ELF-1 (cell line): ENCODE results near the gene TCF12.
A peak's percentile ranks its signal among the peaks of the same experiment; 100 is the strongest.
"Not testable (repeated sequence)": the region's sequence is repeated elsewhere in the genome, so short reads cannot be mapped to it uniquely, and the experiment has no call there.

Experiments
- DNase-seq: peaks from one replicate; pipeline ENCODE4 v3.0.0-alpha.2; 2016; ENCODE audit warnings: low read depth, low spot score

The TCF12 gene

GRCh38 chr15:57134851-57135250 is 216.4 kb downstream of the TCF12 start:
- no peak for DNase-seq

GRCh38 chr15:57135800-57136199 is 217.4 kb downstream of the TCF12 start:
- no peak for DNase-seq

- peak; percentile 78 for DNase-seq
Measured at GRCh38 chr15:57138349-57138788, 219.9 kb downstream of the TCF12 start.

DNA sequence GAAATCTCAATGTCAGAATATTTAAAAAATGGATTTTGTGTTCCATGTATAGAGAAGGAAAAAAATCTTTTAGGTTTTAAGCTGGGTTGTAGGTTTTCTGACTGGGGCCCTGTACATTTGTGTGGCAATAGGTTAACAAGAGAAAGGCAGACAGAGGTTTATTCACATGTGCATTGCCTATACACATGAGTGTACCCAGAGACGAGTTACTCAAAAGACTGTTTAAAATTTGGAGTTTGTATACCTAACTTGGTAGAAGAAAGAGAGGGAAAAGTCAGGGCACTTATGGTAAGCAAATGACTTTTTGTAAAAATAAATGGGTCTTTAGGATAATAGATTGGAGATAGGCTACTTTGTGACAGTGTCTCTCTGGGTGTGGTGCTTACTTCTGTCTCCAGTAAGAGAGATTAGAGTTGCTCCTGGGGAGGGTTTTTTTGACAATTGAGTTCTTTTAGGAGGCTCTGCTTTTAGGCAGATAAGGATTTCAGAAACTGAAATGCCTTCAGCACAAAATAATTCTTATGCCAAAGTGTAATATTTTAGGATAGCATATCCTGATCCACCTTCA is 225.2 kb downstream of the TCF12 start:
- DNase-seq, result no peak

GRCh38 chr15:57144448-57144847 is 226.0 kb downstream of the TCF12 start:
- no peak for DNase-seq

- DNase-seq, result no peak
Measured at GRCh38 chr15:57146506-57147201, 228.2 kb downstream of the TCF12 start.

DNA sequence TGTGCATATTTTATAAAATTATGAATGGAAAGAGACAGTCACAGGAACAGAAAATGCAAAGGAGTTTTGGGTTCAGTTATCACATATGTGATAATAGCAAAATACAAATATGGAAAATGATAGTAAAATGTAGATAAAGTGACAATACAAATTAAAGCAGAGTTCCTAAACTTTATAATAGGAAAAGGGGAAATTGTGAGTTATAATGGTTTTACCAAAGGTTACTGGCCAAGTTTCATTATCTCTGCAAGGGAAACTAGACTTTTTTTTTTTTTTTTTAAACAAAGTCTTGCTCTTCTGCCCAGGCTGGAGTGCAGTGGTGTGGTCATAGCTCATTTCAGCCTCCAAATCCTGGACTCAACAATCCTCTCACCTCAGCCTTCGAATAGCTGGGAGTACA is 229.2 kb downstream of the TCF12 start:
- no peak for DNase-seq

DNA sequence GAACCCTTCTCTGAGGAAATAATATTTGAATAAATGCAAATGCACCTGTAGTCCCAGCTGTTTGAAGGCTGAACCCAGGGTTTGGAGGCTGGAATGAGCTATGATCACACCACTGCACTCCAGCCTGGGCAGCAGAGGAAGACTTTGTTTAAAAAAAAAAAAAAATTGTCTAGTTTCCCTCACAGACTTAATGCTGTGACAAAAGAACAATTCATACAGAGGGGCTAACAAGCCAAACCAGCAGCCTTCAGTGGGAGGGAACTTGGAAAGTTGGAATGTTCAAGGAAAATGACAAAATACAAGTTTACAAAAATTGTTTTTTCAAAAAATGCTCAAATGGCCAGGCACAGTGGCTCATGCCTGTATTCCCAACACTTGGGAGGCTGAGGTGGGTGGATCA is 229.8 kb downstream of the TCF12 start:
- no peak for DNase-seq

DNA sequence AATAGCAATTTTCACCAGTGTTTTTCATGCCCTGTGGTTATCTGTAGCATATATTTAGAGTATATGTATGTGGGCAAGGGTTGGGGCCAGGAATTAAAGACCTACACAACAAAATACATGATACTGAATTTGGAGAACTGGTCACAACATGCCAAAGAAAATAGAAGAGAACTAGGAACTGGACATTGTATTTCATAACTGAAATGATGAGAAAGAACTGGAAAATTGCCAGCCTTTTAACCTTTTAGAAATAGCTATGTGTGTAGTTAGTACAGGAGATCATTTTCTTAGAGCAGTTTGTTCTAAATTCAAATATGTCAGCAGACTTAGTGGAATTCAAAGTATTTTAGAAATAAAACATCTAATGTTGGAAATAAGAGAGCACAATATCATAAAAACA is 230.8 kb downstream of the TCF12 start:
- DNase-seq, result no peak

GRCh38 chr15:57150066-57150865 is 231.8 kb downstream of the TCF12 start:
- no peak for DNase-seq

- not testable (repeated sequence) for DNase-seq
Measured at GRCh38 chr15:57150866-57151203, 232.4 kb downstream of the TCF12 start.

DNA sequence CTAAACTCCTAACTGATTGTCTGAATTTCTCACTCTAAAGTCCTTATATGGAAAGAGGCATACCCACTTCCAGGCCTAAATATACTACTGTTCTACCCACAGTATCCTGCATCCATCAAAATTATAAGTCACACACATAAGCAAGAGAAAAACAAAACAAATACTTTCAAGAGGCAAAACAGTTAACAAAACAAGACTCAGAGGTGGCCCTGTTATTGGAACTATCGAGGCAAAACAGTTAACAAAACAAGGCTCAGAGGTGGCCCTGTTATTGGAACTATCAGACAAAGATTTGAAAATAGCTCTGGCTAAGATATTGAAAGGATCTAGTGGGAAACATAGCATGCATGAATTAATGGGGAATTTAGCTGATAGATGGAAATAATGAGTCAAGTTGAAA is 233.7 kb downstream of the TCF12 start:
- no peak for DNase-seq

DNA sequence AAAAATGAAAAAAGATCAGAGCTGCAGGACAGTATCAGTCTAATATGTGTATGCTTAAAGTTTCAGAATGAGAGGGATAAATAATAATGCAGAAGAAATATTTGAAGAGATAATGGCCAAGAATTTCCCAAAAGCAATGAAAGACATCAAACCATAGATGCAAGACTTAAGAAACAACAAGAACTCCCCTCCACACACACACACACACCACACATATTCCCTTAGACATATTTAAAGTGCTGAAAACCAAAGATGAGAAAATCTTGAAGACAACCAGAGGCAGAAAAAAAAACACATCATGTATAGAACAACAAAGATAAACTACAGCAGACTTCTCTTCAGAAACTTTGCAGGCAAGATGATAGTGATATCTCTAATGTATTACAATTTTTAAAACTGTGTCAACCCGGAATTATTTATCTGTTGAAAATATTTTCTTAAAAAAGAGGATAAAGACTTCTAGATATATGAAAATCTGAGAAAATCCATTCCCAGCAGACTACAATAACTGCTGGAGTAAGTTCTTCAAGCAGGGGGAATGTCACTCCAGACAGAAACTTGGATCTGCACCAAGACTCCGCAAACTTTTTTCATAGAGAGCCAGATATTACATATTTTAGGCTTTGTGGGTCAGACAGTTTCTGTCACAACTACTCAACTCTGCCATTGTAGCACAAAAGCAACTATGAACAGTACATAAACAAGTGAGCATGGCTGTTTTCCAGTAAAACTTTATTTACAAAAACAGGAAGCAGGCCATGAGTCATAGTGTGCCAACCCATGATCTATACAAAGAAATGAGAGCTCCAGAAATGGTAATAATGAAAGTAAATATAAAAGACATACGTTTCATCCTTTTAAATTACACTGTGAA is 234.5 kb downstream of the TCF12 start:
- no peak for DNase-seq

GRCh38 chr15:57156210-57156884 is 237.9 kb downstream of the TCF12 start:
- no peak for DNase-seq

GRCh38 chr15:57158589-57158988 is 240.1 kb downstream of the TCF12 start:
- DNase-seq, result no peak

- DNase-seq, result no peak
Measured at GRCh38 chr15:57158997-57159668, 240.7 kb downstream of the TCF12 start.

GRCh38 chr15:57159767-57160166 is 241.3 kb downstream of the TCF12 start:
- DNase-seq, result no peak

- DNase-seq, result no peak
Measured at GRCh38 chr15:57160823-57161560, 242.5 kb downstream of the TCF12 start.

DNA sequence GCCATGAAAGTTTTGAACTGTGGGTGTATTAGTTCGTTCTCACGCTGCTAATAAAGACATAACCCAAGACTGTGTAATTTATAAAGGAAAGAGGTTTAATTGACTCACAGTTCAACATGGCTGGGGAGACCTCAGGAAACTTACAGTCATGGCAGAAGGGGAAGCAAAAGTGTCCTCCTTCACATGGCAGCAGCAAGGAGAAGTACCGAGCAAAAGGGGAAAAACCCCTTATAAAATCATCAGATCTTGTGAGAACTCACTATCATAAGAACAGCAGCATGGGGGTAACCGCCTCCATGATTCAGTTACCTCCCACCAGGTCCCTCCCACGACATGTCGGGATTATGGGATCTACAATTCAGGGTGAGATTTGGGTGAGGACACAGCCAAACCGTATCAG is 245.8 kb downstream of the TCF12 start:
- DNase-seq, result not testable (repeated sequence)

GRCh38 chr15:57165992-57166391 is 247.5 kb downstream of the TCF12 start:
- no peak for DNase-seq
